HepG2 (cell line): ENCODE measurements around the gene ARL16. TPM values are rescaled to one million over a fixed set of nuclear protein-coding genes. Genes with fewer than 3 reads are reported as not detected.

ENCODE experiments used
- ATF7 ChIP-seq, 2 experiments: fragments of 450-650 bp in 1 of 2; sonication (generic) in 1 of 2; formaldehyde crosslinking in 1 of 2; IDR thresholded peaks; 2 replicates each; pipeline versions ENCODE4 v1.4.0 to v1.6.1; 2016 to 2020; ENCODE audit warnings: antibody characterized with exemption in 1 of 2, mild to moderate bottlenecking in 1 of 2, missing genetic modification reagents in 1 of 2
- EED ChIP-seq: sonication (generic); formaldehyde crosslinking; IDR thresholded peaks from 2 replicates; pipeline ENCODE4 v1.5.0; 2020; ENCODE audit warnings: mild to moderate bottlenecking, missing genetic modification reagents
- ESRRA ChIP-seq: sonication (generic); formaldehyde crosslinking; IDR thresholded peaks from 2 replicates; pipeline ENCODE4 v1.5.1; 2020; ENCODE audit warnings: mild to moderate bottlenecking, low read depth, missing genetic modification reagents
- GZF1 ChIP-seq: sonication (generic); formaldehyde crosslinking; IDR thresholded peaks from 2 replicates; pipeline ENCODE4 v1.5.1; 2020; ENCODE audit warnings: mild to moderate bottlenecking, missing genetic modification reagents
- HNRNPH1 ChIP-seq: fragments of 200-400 bp; formaldehyde crosslinking; optimal IDR thresholded peaks from 2 replicates; pipeline ENCODE3; 2017; ENCODE audit warnings: mild to moderate bottlenecking, low read depth, low read length
- HNRNPUL1 ChIP-seq: fragments of 200-400 bp; formaldehyde crosslinking; IDR thresholded peaks from 2 replicates; pipeline ENCODE4 v1.6.1; 2017; ENCODE audit warnings: low read depth, mild to moderate bottlenecking, low read length, moderate library complexity
- HOXA3 ChIP-seq: sonication (generic); formaldehyde crosslinking; IDR thresholded peaks from 2 replicates; pipeline ENCODE4 v1.5.0; 2020; ENCODE audit warnings: missing genetic modification reagents
- HOXA7 ChIP-seq: sonication (generic); formaldehyde crosslinking; IDR thresholded peaks from 2 replicates; pipeline ENCODE4 v1.8.1; 2022; ENCODE audit warnings: mild to moderate bottlenecking, missing genetic modification reagents, moderate library complexity
- LCORL ChIP-seq, 2 experiments: fragments of 450-650 bp in 1 of 2; sonication (generic) in 1 of 2; formaldehyde crosslinking in 1 of 2; IDR thresholded peaks; 2 replicates each; pipeline versions ENCODE4 v1.5.0 to v1.6.1; 2017 to 2020; ENCODE audit warnings: antibody characterized with exemption in 1 of 2, missing genetic modification reagents in 1 of 2
- MAF1 ChIP-seq: sonication (generic); formaldehyde crosslinking; IDR thresholded peaks from 2 replicates; pipeline ENCODE4 v1.5.0; 2020; ENCODE audit warnings: missing genetic modification reagents, borderline replicate concordance
- MAFG ChIP-seq: sonication (generic); formaldehyde crosslinking; IDR thresholded peaks from 2 replicates; pipeline ENCODE4 v1.5.1; 2020; ENCODE audit warnings: mild to moderate bottlenecking, missing genetic modification reagents
- MXD3 ChIP-seq: IDR thresholded peaks from 2 replicates; pipeline ENCODE4 v1.6.1; 2016; ENCODE audit warnings: mild to moderate bottlenecking, missing biosample characterization, missing genetic modification reagents
- NFYC ChIP-seq: IDR thresholded peaks from 2 replicates; pipeline ENCODE4 v1.6.1; 2016; ENCODE audit warnings: missing genetic modification reagents, missing compliant biosample characterization
- RARG ChIP-seq: sonication (generic); formaldehyde crosslinking; IDR thresholded peaks from 2 replicates; pipeline ENCODE4 v1.4.0; 2020; ENCODE audit warnings: low read depth, mild to moderate bottlenecking, missing genetic modification reagents
- SMARCE1 ChIP-seq: fragments of 450-650 bp; IDR thresholded peaks from 2 replicates; pipeline ENCODE4 v1.6.1; 2017; ENCODE audit warnings: borderline replicate concordance
- STAG1 ChIP-seq: sonication (generic); formaldehyde crosslinking; IDR thresholded peaks from 2 replicates; pipeline ENCODE4 v1.4.0; 2020; ENCODE audit warnings: missing genetic modification reagents
- ZFP41 ChIP-seq: sonication (generic); formaldehyde crosslinking; IDR thresholded peaks from 2 replicates; pipeline ENCODE4 v1.4.0; 2020; ENCODE audit warnings: mild to moderate bottlenecking, missing genetic modification reagents, borderline replicate concordance
- ZNF225 ChIP-seq: sonication (generic); formaldehyde crosslinking; IDR thresholded peaks from 2 replicates; pipeline ENCODE4 v1.4.0; 2020; ENCODE audit warnings: mild to moderate bottlenecking, missing genetic modification reagents
- ZNF512B ChIP-seq: sonication (generic); formaldehyde crosslinking; IDR thresholded peaks from 2 replicates; pipeline ENCODE4 v1.5.1; 2020; ENCODE audit warnings: missing genetic modification reagents, mild to moderate bottlenecking, borderline replicate concordance
- ZNF556 ChIP-seq: sonication (generic); formaldehyde crosslinking; IDR thresholded peaks from 2 replicates; pipeline ENCODE4 v1.4.0; 2020; ENCODE audit warnings: mild to moderate bottlenecking, missing genetic modification reagents, borderline replicate concordance
- polyA plus RNA-seq, 8 experiments: library from polyadenylated mRNA; depleted of rRNA in 3 of 8; stranded (reverse) in 7 of 8; unstranded in 1 of 8; fragments of >200 nt; fragmentation: Illumina TruSeq in 4 of 8; extraction: Trizol in 4 of 8; gene quantifications; 2 replicates each; pipeline versions ENCODE4 v1.2.1 to v1.2.3, GENCODE V29; 2011 to 2016; ENCODE audit warnings: low read depth in 4 of 8, missing spikeins in 1 of 8, mixed read lengths in 1 of 8; ENCODE audit not compliant: insufficient read depth in 1 of 8
- total RNA-seq, 5 experiments: library from RNA; depleted of rRNA; stranded (reverse); fragments of >200 nt; fragmentation: Illumina TruSeq; extraction: Trizol; gene quantifications; 2 replicates each; pipeline ENCODE4 v1.2.3, GENCODE V29; 2016; ENCODE audit warnings: low read depth in 1 of 5
- TF ChIP-seq, protein P1 (sequence below): sonication (generic); formaldehyde crosslinking; IDR thresholded peaks from 2 replicates; pipeline ENCODE4 v1.4.0; 2020; ENCODE audit warnings: missing genetic modification reagents

ARL16 gene
- total and polyA plus RNA-seq, 2 of the 13 experiments (the other 11 are each of a cell fraction or from before 2014, with no cell fraction given), result 20.8 to 30.8 TPM

DNA sequence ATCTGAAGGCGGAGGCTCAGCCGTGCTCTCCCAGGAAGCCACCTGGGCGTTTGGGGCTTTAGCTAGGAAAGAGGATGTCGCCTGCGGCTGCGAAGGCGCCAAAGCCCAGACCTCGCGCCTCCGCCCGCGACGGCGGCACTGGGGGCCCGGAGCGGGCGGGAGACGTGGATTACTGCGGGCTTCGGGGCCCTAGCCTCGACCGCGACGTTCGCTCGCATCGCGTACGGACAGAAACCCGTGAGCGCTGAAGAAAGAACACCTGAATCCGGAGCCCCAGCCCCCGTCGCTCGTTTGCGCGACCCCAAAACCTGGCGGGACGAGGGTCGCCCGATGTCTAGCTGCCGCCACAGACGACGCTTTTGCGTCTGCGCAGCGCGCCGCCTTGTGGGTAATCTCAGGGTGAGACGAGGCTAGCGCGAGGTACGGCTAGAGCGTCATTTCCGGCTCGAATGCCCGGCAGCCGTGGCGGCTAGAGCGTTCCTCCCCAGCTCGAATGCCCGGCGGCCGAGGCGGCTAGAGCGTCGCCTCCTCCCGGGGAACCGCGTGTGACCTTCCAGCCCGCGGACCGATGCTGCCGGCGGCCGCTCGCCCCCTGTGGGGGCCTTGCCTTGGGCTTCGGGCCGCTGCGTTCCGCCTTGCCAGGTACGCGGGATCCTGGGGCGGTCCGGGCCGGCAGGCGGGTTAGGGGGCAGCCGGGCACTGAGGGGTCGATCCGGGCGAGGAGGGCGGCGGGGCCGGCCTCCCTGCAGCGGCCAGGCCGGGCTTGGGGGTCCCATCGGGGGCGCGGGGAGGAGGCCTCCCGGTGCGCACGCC is 19.5 kb upstream of the ARL16 start, which contains the start of gene MRPL12 (continued):
- TF ChIP-seq RARG (CRISPR knock-in tag) (peak; percentile 96), HOXA3 (peak; percentile 98), ZNF225 (peak; percentile 76; the same call in 1 of the 2 replicates), SMARCE1 (no peak), MAF1 (CRISPR knock-in tag) (no peak), HNRNPH1 (no peak), HOXA7 (CRISPR knock-in tag) (peak; percentile 90; the same call in 1 of the 2 replicates), HNRNPUL1 (no peak; the same call in 1 of the 2 replicates), MXD3 (peak; percentile 97), ZNF512B (CRISPR knock-in tag) (peak; percentile 43; the same call in 1 of the 2 replicates), ESRRA (CRISPR knock-in tag) (peak; percentile 88), STAG1 (CRISPR knock-in tag) (peak; percentile 9; the same call in 1 of the 2 replicates), EED (CRISPR knock-in tag) (peak; percentile 87), NFYC (CRISPR knock-in tag) (peak; percentile 65), ZFP41 (CRISPR knock-in tag) (no peak), GZF1 (CRISPR knock-in tag) (peak; percentile 71), MAFG (CRISPR knock-in tag) (no peak), ZNF556 (CRISPR knock-in tag) (peak; percentile 94), ATF7 (IDR thresholded peaks at IDR 0.05) (no peak), ATF7 (CRISPR knock-in tag; IDR thresholded peaks at IDR 0.05) (no peak; the same call in 1 of the 2 replicates), LCORL (IDR thresholded peaks at IDR 0.05) (no peak), LCORL (CRISPR knock-in tag; IDR thresholded peaks at IDR 0.05) (peak; percentile 81; the same call in 1 of the 2 replicates)
- TF ChIP-seq, protein P1, sequence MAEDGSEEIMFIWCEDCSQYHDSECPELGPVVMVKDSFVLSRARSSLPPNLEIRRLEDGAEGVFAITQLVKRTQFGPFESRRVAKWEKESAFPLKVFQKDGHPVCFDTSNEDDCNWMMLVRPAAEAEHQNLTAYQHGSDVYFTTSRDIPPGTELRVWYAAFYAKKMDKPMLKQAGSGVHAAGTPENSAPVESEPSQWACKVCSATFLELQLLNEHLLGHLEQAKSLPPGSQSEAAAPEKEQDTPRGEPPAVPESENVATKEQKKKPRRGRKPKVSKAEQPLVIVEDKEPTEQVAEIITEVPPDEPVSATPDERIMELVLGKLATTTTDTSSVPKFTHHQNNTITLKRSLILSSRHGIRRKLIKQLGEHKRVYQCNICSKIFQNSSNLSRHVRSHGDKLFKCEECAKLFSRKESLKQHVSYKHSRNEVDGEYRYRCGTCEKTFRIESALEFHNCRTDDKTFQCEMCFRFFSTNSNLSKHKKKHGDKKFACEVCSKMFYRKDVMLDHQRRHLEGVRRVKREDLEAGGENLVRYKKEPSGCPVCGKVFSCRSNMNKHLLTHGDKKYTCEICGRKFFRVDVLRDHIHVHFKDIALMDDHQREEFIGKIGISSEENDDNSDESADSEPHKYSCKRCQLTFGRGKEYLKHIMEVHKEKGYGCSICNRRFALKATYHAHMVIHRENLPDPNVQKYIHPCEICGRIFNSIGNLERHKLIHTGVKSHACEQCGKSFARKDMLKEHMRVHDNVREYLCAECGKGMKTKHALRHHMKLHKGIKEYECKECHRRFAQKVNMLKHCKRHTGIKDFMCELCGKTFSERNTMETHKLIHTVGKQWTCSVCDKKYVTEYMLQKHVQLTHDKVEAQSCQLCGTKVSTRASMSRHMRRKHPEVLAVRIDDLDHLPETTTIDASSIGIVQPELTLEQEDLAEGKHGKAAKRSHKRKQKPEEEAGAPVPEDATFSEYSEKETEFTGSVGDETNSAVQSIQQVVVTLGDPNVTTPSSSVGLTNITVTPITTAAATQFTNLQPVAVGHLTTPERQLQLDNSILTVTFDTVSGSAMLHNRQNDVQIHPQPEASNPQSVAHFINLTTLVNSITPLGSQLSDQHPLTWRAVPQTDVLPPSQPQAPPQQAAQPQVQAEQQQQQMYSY, result peak; percentile 54; the same call in 1 of the 2 replicates
